Type B pancreatic cell (in vitro differentiated cells): Measurements from ENCODE around the gene SPDYC. TPM values are rescaled to one million over a fixed set of nuclear protein-coding genes. Genes with fewer than 3 reads are reported as not detected.
A peak's percentile ranks its signal among the peaks of the same experiment; 100 is the strongest.

Experiments used
- DNase-seq: peaks from one replicate; pipeline ENCODE4 v3.0.0; 2021; ENCODE audit warnings: mixed read lengths; ENCODE audit not compliant: unreplicated experiment; ENCODE audit errors: extremely low spot score
- H3K27ac Mint-ChIP-seq: 2 replicates; pipeline ENCODE4 v1.8.0; 2021; ENCODE audit warnings: mild to moderate bottlenecking, mixed read lengths
- H3K27me3 Mint-ChIP-seq: 2 replicates; pipeline ENCODE4 v1.8.0; 2021; ENCODE audit warnings: mixed read lengths
- H3K36me3 Mint-ChIP-seq: 2 replicates; pipeline ENCODE4 v1.8.0; 2021; ENCODE audit warnings: mixed read lengths
- H3K4me1 Mint-ChIP-seq: one replicate; pipeline ENCODE4 v1.8.0; 2021; ENCODE audit warnings: mixed read lengths; ENCODE audit not compliant: unreplicated experiment
- H3K4me3 Mint-ChIP-seq: 2 replicates; pipeline ENCODE4 v1.8.0; 2021; ENCODE audit warnings: mild to moderate bottlenecking, mixed read lengths
- H3K9me3 Mint-ChIP-seq: 2 replicates; pipeline ENCODE4 v1.8.0; 2021; ENCODE audit warnings: mixed read lengths
- total RNA-seq: library from RNA; stranded (reverse); gene quantifications from 2 replicates; pipeline ENCODE4 v1.2.1, GENCODE V29; 2021; ENCODE audit warnings: low replicate concordance
- TF ChIP-seq, protein P1 (sequence below): fragments of 200-600 bp; sonication (generic); conservative IDR thresholded peaks from 2 replicates; pipeline ENCODE4 v1.5.0; 2021; ENCODE audit warnings: antibody characterized with exemption, mild to moderate bottlenecking

The SPDYC gene
- total RNA-seq, 1 donor from 2014 or later: not detected

DNA sequence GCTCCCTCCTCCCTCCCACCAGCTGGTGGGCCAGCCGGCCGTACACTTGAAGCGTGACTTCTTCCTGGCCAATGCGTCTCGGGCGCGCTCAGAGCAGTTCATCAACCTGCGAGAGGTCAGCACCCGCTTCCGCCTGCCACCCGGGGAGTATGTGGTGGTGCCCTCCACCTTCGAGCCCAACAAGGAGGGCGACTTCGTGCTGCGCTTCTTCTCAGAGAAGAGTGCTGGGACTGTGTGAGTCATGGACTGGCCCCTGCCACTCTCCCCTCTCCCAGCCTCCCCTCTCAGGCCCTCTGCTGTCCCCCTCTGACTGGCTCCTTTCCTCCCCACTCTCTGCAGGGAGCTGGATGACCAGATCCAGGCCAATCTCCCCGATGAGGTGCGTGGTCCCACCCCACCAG is 36.4 kb downstream of the SPDYC start:
- H3K9me3 Mint-ChIP-seq: no peaks in the 10 kb centered on the region
- TF ChIP-seq, protein P1, sequence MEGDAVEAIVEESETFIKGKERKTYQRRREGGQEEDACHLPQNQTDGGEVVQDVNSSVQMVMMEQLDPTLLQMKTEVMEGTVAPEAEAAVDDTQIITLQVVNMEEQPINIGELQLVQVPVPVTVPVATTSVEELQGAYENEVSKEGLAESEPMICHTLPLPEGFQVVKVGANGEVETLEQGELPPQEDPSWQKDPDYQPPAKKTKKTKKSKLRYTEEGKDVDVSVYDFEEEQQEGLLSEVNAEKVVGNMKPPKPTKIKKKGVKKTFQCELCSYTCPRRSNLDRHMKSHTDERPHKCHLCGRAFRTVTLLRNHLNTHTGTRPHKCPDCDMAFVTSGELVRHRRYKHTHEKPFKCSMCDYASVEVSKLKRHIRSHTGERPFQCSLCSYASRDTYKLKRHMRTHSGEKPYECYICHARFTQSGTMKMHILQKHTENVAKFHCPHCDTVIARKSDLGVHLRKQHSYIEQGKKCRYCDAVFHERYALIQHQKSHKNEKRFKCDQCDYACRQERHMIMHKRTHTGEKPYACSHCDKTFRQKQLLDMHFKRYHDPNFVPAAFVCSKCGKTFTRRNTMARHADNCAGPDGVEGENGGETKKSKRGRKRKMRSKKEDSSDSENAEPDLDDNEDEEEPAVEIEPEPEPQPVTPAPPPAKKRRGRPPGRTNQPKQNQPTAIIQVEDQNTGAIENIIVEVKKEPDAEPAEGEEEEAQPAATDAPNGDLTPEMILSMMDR: no peak
- H3K4me1 Mint-ChIP-seq: no peaks in the 10 kb centered on the region
- peak; percentile 66 for DNase-seq
- H3K27ac Mint-ChIP-seq: peak overlapping the region; percentile 87
- no peaks in the 10 kb centered on the region for H3K27me3 Mint-ChIP-seq
- H3K36me3 Mint-ChIP-seq: peaks cover 8% of the 10 kb centered on the region
- no peak overlapping the region for H3K4me3 Mint-ChIP-seq

DNA sequence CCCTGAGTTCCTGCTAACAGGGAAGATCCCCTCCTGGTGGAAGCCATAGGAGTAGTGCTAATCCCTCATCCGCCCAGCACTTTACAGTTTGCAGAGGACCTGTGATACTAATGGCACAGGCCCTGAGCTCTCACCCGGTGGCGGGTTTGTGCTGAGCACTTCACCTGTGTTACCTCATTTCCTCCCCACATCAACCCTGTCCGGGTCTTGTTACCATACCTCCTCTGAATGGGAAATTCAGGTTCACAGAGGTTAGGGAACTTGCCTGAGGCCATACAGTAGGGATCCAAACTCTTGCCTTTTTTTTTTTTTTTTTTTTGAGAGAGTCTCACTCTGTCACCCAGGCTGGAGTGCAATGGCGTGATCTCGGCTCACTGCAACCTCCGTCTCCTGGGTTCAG is 36.9 kb downstream of the SPDYC start:
- DNase-seq: no peak
- Mint-ChIP-seq H3K27ac (peak overlapping the region; percentile 87), H3K36me3 (peaks cover 8% of the 10 kb centered on the region), H3K4me3 (no peak overlapping the region), H3K4me1 (no peaks in the 10 kb centered on the region), H3K9me3 (no peaks in the 10 kb centered on the region), H3K27me3 (no peaks in the 10 kb centered on the region)
- TF ChIP-seq, protein P1: no peak

DNA sequence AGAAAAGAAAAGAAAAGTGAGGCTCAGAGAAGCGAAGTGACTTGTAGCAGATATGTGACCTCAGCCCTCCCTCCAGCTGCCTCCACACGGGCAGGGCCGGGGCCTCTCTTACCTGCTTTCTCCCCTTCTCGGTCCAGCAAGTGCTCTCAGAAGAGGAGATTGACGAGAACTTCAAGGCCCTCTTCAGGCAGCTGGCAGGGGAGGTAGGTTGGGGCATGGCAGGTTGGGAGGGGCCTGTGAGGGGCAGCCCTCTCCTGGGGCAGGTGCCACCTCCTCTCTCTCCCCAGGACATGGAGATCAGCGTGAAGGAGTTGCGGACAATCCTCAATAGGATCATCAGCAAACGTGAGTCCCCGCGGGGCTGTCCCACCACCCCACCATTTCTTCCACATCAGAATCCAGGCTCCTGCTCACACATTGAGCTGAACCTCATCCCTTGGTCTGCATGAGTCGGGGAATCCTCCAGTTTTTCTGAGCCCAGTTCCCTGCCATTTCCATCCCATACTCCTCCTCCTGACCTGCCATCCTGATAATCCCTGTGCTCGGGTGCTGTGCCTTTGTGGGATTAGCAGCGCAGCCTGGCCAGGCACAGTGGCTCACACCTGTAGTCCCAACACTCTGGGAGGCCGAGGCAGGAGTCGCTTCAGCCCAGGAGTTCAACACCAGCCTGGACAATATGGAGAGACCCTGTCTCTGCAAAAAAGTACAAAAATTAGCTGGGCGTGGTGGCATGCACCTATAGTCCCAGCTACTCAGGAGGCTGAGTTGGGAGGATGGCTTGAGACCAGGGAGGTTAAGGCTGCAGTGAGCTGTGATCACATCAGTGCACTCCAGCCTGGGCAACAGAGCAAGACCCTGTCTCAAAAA is 38.1 kb downstream of the SPDYC start:
- TF ChIP-seq, protein P1: no peak
- H3K4me1 Mint-ChIP-seq: no peaks in the 10 kb centered on the region
- no peak overlapping the region for H3K27ac Mint-ChIP-seq
- H3K4me3 Mint-ChIP-seq: no peak overlapping the region
- H3K27me3 Mint-ChIP-seq: no peaks in the 10 kb centered on the region
- peaks cover 8% of the 10 kb centered on the region for H3K36me3 Mint-ChIP-seq
- peak; percentile 55 for DNase-seq
- H3K9me3 Mint-ChIP-seq: no peaks in the 10 kb centered on the region

DNA sequence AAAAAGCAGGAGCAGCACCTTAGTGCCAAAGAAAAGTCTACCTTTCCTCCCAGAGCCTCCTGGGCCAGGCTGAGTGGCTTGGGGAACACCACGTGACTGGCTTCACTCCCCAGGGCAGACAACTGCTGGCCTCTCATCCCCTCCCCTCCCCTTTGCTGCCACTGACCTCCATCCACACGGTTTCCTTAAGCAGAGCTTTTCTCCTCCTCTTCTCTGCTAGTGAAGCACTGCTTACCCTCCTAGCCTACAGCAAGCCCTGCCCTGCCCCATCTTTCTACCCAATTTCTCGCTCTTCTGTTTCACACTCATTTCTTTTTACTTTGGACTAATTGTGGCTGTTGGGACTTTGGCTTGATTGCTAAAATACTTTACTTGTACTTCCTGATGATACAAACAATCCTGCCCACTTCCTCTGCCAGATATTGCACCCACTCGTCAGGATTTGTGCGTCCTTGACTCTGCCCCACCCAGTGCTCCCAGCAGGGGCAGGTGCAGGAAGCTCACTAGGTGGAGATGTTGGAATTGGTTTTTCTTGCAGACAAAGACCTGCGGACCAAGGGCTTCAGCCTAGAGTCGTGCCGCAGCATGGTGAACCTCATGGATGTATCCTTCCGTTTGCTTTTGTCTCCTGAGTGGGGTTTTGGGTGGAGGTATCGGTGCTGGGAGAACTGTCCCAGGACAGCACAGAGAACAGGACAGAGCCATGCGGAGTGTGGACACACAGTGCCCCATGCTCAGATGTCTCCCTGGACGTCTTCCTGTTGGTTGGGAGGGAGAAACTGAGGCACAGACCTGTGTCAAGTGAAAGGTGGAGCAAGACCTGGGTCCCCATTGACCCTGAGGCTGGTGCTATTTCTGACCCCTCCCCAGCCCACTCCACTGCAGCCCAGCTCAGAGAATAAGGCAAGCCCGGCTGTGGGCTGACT is 39.0 kb downstream of the SPDYC start:
- DNase-seq: peak; percentile 56
- Mint-ChIP-seq H3K36me3 (peaks cover 8% of the 10 kb centered on the region), H3K4me3 (no peak overlapping the region), H3K27me3 (no peaks in the 10 kb centered on the region), H3K9me3 (no peaks in the 10 kb centered on the region), H3K4me1 (peaks cover 3% of the 10 kb centered on the region), H3K27ac (peak overlapping the region; percentile 29)
- TF ChIP-seq, protein P1: no peak

DNA sequence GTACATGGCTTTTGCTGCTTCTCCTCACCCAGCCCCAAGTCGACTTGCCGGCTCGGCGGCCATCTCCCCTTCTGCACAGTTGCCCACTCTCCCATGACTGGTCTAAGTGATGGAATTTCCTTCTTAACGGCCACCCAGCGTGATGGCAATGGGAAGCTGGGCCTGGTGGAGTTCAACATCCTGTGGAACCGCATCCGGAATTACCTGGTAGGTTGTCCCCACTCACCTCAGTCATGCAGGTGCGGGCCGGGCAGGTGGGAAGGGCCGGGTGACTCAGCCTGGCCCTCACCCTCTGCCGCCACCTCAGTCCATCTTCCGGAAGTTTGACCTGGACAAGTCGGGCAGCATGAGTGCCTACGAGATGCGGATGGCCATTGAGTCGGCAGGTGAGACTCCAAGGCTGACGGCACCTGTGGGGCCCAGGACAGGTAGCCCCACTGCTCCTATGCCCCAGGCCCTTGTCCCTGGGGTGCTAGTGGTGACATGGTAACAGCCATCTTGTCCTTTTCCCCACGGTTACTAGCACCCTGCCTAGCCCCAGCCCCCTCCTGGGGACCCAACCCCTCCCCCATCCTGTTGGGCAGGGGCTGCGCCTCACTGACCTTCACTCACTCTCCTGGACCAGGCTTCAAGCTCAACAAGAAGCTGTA is 39.8 kb downstream of the SPDYC start:
- TF ChIP-seq, protein P1: no peak
- DNase-seq: peak; percentile 62
- Mint-ChIP-seq H3K9me3 (no peaks in the 10 kb centered on the region), H3K4me1 (peaks cover 8% of the 10 kb centered on the region), H3K36me3 (peaks cover 8% of the 10 kb centered on the region), H3K27me3 (no peaks in the 10 kb centered on the region), H3K27ac (no peak overlapping the region), H3K4me3 (no peak overlapping the region)
